Measurements from ENCODE around the gene TDRD9. TPM values are rescaled to one million over a fixed set of nuclear protein-coding genes. Genes with fewer than 3 reads are reported as not detected.
"Not testable (repeated sequence)": the region's sequence is repeated elsewhere in the genome, so short reads cannot be mapped to it uniquely, and the experiment has no call there.

The TDRD9 gene
- total RNA-seq: 0.92 TPM in 2 replicates

- no peak for DNase-seq (ENCODE audit: low read depth, low spot score)
Measured at GRCh38 chr14:103928011-103928890, at the start of gene TDRD9. TSS of gene TDRD9 (plus strand) at chr14:103928456. CDS start at chr14:103928510, 54 bp downstream.

GRCh38 chr14:103879118-103879569 lies 49.1 kb upstream of the TDRD9 start:
- no peak for DNase-seq (ENCODE audit: low read depth, low spot score)

DNA sequence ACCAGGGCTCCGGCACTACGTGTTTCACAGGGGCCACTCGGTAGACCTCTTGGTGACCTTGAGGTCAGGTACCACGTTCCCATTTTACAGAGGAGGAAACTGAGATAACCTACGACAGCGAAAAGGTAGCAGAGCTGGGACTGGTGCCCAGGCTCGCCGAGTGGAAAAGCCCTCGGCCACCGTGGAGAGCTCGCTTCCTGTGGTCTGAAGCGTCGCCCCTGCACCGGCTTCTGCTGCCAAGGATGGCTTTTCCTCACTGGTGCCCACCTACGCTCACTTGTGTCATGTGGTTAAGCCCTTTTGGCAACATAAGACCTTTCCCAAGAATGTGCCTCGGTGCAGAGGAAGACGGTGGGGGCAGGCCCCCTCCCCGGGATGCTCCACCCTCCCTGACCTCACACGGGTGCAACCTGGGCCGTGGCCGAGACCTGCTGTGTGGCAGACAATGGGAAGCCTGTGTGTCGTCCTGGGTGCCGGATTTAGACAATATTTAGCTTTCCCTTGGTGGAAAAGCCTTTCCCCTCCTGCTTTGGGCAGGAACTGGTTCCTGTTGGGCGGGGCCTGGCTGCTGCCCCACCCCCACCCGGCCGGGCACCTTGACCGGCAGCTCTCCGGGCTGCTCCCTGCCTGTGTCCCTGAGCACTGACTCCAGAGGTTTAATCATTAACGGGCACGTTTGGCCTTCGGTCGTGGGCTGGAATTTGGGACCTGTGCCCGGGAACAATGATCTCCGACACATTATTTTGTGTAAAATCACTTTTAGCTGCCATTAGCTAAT lies 48.5 kb upstream of the TDRD9 start:
- DNase-seq (ENCODE audit: low read depth, low spot score): no peak

DNA sequence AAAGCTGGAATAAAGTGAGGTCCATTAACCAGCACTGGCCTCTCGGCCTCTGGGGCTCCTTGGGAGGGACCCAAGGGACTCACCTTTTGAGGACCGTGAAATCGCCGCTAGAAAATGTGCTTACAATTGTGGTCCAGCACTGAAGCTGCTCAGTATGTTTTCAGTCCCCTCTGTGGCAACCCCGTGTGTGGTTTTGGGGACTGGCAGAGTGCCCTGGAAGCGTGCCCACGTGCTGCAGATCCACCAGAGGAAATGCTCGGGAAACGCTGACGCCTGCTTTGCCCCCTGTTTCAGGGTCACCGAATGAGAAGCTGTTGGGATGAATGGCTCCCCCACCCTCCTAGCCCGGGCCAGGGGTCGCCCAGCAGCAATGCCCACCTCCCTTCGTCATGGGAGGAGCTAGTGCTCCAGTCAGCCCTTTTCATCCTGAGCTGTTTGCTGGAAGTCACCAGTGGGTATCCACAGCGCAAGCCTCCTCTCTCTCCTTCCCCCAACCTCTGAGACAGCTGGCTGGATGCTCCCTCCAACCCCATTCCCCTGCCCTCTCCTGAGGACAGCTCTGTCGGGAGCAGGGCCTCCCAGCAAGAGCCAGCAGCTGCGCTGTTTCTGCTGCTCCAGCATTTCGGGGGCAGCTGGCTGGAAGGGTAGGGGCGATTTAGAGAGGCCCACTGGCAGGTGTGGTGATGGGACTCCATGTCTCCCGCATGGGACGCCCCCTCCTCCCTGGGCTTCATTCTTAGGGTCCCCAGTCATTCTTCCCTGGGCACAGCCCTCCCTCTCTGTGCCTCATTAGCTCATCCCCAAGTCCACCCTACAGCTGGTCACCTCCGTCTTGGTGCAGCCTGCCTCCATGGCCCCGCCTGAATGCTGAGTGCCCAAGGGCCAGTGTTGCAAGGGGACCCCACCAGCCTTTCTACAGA lies 47.6 kb upstream of the TDRD9 start:
- no peak for DNase-seq (ENCODE audit: low read depth, low spot score)

- no peak for DNase-seq (ENCODE audit: low read depth, low spot score)
Measured at GRCh38 chr14:103881268-103882201, 46.7 kb upstream of the TDRD9 start.

GRCh38 chr14:103882503-103883262 lies 45.6 kb upstream of the TDRD9 start:
- no peak for DNase-seq (ENCODE audit: low read depth, low spot score)

DNA sequence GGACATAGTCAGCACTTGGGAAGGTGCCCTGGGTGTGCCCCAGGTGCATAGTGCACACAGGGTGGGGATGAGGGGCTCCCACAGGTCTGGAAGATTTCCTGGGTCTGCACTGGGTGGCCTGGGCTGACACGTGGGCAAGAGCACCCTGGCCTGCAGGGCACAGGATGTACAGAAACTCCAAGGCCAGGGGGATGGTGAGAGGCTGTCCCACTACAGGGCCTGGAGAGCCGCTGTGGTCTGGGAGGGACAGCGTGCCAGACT lies 45.1 kb upstream of the TDRD9 start:
- no peak for DNase-seq (ENCODE audit: low read depth, low spot score)

DNA sequence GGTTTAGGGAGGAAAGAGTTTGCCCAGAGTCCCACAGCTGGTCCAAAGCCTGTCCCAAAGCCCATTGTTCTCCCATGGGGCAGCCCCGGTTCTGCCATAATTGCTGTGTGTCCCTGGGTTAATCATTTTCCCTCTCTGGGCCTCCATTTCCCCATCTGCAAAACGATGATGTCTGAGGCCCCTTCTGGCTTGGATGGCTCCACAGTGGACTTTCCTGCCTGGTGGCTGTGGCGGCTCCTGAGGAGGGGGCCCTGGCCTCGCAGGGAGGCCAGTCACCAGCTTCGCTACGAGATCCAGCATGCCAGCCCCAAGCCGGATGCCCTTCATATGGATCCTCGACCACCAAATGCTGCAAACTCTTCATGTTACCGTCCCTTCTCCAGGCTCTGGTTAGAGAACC lies 43.4 kb upstream of the TDRD9 start:
- DNase-seq (ENCODE audit: low read depth, low spot score): no peak

- DNase-seq (ENCODE audit: low read depth, low spot score): no peak
Measured at GRCh38 chr14:103885509-103885932, 42.7 kb upstream of the TDRD9 start.

GRCh38 chr14:103886304-103887169 lies 41.7 kb upstream of the TDRD9 start:
- no peak for DNase-seq (ENCODE audit: low read depth, low spot score)

- DNase-seq (ENCODE audit: low read depth, low spot score): no peak
Measured at GRCh38 chr14:103887170-103887501, 41.1 kb upstream of the TDRD9 start.

- DNase-seq (ENCODE audit: low read depth, low spot score): no peak
Measured at GRCh38 chr14:103887557-103888115, 40.6 kb upstream of the TDRD9 start.

DNA sequence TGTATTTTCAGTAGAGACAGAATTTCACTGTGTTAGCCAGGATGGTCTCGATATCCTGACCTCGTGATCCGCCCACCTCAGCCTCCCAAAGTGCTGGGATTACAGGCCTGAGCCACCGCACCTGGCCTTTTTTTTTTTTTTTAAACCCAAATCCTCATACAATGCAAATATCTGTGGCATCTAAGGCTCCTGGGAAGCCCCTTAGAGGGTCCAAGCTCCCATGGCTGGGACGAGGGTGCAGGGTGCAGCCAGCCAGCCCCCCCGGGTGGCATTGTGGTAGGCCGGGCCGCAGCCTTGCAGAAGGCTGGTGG lies 39.3 kb upstream of the TDRD9 start:
- DNase-seq (ENCODE audit: low read depth, low spot score): not testable (repeated sequence)

- DNase-seq (ENCODE audit: low read depth, low spot score): no peak
Measured at GRCh38 chr14:103889313-103890051, 38.8 kb upstream of the TDRD9 start.

- DNase-seq (ENCODE audit: low read depth, low spot score): no peak
Measured at GRCh38 chr14:103890052-103890371, 38.2 kb upstream of the TDRD9 start.

DNA sequence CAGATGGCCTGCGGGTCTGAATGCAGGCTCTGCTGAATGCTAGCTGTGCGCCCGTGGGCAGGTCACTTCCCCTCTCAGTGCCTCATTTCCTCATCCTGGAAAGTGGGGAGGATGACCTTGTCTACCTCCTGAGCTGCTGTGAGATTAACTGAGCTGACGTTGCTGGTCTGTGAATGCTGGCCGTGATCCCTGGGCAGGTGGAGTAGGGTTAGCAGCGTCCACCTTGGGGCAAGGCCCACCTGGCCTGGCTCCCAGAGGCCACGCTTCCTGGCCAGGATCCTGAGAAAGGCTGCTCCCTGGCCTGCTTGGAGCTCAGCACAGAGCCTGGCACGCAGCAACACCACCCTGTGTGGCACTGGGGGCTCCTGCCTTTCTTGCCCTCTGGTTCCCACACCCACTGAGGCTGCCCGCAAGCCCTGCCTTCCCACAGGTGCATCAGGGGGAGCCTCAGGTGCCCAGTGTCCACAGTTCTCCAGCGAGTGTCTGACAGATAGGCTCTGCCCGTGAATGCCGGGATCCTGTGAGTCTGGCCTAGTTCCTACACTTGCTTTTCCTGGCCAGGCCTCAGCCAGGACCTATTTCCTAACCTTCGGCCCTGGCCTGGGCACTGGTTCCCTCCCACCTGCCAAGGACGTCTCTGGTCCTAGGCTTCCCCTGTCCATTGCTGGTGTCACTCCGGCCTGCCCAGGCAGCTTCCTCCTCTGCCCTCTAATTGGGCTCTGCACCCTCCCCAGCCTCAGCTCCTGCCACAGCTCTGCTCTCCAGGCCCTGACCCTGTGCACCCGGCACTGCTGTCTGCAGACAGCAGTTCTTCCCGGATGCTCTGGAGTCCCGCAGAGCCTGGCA lies 37.2 kb upstream of the TDRD9 start:
- DNase-seq (ENCODE audit: low read depth, low spot score): no peak

GRCh38 chr14:103891667-103892215 lies 36.5 kb upstream of the TDRD9 start:
- DNase-seq (ENCODE audit: low read depth, low spot score): no peak
